Measurements from ENCODE around the gene TMEM72.

Gene TMEM72

DNA sequence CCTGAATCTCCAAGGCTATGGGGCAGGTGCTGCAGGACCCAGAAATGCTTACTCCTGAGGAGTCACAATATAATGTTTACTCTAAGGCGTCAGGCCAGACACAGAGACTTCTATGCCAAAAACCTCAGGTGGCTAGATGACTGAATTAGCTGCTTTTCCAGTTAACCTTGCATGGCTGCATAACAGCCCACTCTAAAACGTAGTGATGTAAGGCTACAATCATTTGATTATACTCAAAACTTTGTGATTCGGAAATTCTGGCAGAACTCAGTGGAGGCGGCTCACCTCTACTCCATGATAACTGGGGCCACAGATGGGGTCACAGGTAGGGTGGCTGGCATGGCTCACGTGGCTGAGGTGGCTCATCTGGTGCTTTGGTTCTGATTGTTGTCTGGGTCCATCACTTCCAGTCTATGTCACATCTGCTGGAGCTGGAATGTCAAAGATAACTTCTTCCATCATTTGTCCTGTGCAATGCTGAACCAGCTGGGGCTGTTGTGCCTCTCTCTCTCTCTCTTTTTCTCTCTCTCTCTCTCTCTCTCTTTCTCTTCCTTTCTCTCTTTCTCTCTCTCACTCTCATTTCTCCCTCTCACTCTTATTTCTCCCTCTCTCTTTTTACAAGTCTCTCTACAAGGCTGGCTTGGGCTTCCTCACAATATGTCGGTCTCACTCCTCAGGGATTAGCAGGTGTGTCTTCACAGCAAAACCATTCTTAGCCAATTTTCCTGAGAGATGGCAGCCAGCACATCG, 11.8 kb downstream of the TMEM72 start:
- Mint-ChIP-seq H3K27me3 (no peaks in the 10 kb centered on the region), H3K4me1 (no peaks in the 10 kb centered on the region), H3K27ac (no peak overlapping the region), H3K9me3 (no peaks in the 10 kb centered on the region), H3K36me3 (no peaks in the 10 kb centered on the region), H3K4me3 (no peak overlapping the region)

- no peak overlapping the region for H3K4me3 Mint-ChIP-seq
- H3K4me1 Mint-ChIP-seq: no peaks in the 10 kb centered on the region
- H3K9me3 Mint-ChIP-seq: no peaks in the 10 kb centered on the region
- H3K27ac Mint-ChIP-seq: no peak overlapping the region
- H3K27me3 Mint-ChIP-seq: no peaks in the 10 kb centered on the region
- no peaks in the 10 kb centered on the region for H3K36me3 Mint-ChIP-seq
Observed at GRCh38 chr10:44923611-44924010, 12.5 kb downstream of the TMEM72 start.

GRCh38 chr10:44924261-44925040, 13.3 kb downstream of the TMEM72 start:
- no peaks in the 10 kb centered on the region for H3K27me3 Mint-ChIP-seq
- H3K4me3 Mint-ChIP-seq: no peak overlapping the region
- no peaks in the 10 kb centered on the region for H3K36me3 Mint-ChIP-seq
- no peaks in the 10 kb centered on the region for H3K9me3 Mint-ChIP-seq
- no peaks in the 10 kb centered on the region for H3K4me1 Mint-ChIP-seq
- H3K27ac Mint-ChIP-seq: no peak overlapping the region

- no peaks in the 10 kb centered on the region for H3K36me3 Mint-ChIP-seq
- no peaks in the 10 kb centered on the region for H3K4me1 Mint-ChIP-seq
- H3K4me3 Mint-ChIP-seq: no peak overlapping the region
- H3K9me3 Mint-ChIP-seq: no peaks in the 10 kb centered on the region
- H3K27ac Mint-ChIP-seq: no peak overlapping the region
- no peaks in the 10 kb centered on the region for H3K27me3 Mint-ChIP-seq
Observed at GRCh38 chr10:44925224-44925623, 14.1 kb downstream of the TMEM72 start.

GRCh38 chr10:44925811-44926750, 14.9 kb downstream of the TMEM72 start:
- H3K36me3 Mint-ChIP-seq: no peaks in the 10 kb centered on the region
- H3K9me3 Mint-ChIP-seq: no peaks in the 10 kb centered on the region
- H3K4me3 Mint-ChIP-seq: no peak overlapping the region
- H3K4me1 Mint-ChIP-seq: no peaks in the 10 kb centered on the region
- H3K27ac Mint-ChIP-seq: no peak overlapping the region
- no peaks in the 10 kb centered on the region for H3K27me3 Mint-ChIP-seq

- no peaks in the 10 kb centered on the region for H3K27me3 Mint-ChIP-seq
Observed at GRCh38 chr10:44926751-44927351, 15.7 kb downstream of the TMEM72 start.

GRCh38 chr10:44927352-44927751, 16.2 kb downstream of the TMEM72 start:
- Mint-ChIP-seq H3K27ac (no peak overlapping the region), H3K9me3 (no peaks in the 10 kb centered on the region), H3K4me3 (no peak overlapping the region), H3K27me3 (no peaks in the 10 kb centered on the region), H3K4me1 (no peaks in the 10 kb centered on the region), H3K36me3 (no peaks in the 10 kb centered on the region)

More at GRCh38 chr10:44926751-44927351, 15.7 kb downstream of the TMEM72 start:
- H3K4me3 Mint-ChIP-seq: no peak overlapping the region
- H3K9me3 Mint-ChIP-seq: no peaks in the 10 kb centered on the region
- H3K36me3 Mint-ChIP-seq: no peaks in the 10 kb centered on the region
- H3K4me1 Mint-ChIP-seq: no peaks in the 10 kb centered on the region
- H3K27ac Mint-ChIP-seq: no peak overlapping the region

DNA sequence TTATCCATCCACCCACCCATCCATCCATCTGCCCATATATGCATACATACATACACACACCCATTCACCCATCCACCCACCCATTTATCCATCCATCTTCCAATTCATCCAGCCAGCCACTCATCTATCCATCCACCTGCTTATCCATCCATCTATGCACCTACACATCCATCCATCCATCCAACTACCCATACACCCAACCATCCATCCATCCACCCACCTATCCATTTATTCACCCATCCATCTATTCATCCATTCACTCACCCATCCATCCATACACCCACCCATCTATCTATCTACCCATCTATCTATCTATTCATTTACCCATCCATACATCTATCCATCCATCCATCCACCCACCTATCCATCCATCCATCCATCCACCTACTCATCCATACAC, 17.3 kb downstream of the TMEM72 start:
- no peaks in the 10 kb centered on the region for H3K36me3 Mint-ChIP-seq
- no peak overlapping the region for H3K4me3 Mint-ChIP-seq
- H3K9me3 Mint-ChIP-seq: no peaks in the 10 kb centered on the region
- H3K27me3 Mint-ChIP-seq: no peaks in the 10 kb centered on the region
- H3K27ac Mint-ChIP-seq: no peak overlapping the region
- H3K4me1 Mint-ChIP-seq: no peaks in the 10 kb centered on the region

- no peaks in the 10 kb centered on the region for H3K4me1 Mint-ChIP-seq
- no peaks in the 10 kb centered on the region for H3K27me3 Mint-ChIP-seq
- no peaks in the 10 kb centered on the region for H3K9me3 Mint-ChIP-seq
- no peaks in the 10 kb centered on the region for H3K36me3 Mint-ChIP-seq
- H3K4me3 Mint-ChIP-seq: no peak overlapping the region
- H3K27ac Mint-ChIP-seq: no peak overlapping the region
Observed at GRCh38 chr10:44929356-44930255, 18.5 kb downstream of the TMEM72 start.

DNA sequence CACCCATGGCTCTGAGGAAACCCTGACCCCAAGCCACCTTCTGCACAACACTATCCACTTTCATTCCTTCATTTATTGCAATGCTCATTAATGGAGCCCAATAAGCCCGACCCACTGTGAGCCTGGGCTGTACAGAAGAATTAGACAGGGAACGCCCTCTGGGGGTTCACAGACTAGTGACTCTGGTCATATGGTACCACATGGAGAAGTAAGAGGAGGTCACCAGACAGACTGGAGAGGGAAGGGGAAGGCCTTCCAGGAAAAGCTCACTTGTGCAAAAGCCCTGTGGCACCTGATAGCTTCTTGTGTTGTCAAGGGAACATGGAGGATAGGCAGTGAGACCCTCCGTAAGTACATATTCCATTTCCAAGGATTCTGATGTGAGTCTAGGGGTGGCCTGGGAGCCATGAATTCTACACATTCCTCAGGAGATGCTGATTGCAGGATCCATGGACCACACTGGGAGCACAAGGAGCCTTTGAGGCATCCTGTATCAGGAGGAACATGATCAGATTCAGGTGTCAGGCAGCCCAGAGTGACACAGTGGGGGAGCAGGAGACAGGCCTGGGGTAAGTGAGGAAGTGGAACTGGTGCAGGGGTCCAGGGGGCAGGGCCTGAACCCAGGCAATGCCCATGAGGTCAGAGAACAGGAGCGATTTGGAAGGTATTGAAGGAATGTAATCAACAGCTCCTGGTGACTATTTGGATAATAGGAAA, 19.9 kb downstream of the TMEM72 start:
- H3K27ac Mint-ChIP-seq: no peak overlapping the region
- no peaks in the 10 kb centered on the region for H3K4me1 Mint-ChIP-seq
- no peaks in the 10 kb centered on the region for H3K36me3 Mint-ChIP-seq
- no peaks in the 10 kb centered on the region for H3K27me3 Mint-ChIP-seq
- no peak overlapping the region for H3K4me3 Mint-ChIP-seq
- H3K9me3 Mint-ChIP-seq: no peaks in the 10 kb centered on the region

GRCh38 chr10:44931621-44932516, 20.7 kb downstream of the TMEM72 start:
- Mint-ChIP-seq H3K9me3 (no peaks in the 10 kb centered on the region), H3K4me3 (no peak overlapping the region), H3K4me1 (no peaks in the 10 kb centered on the region), H3K27ac (no peak overlapping the region), H3K36me3 (no peaks in the 10 kb centered on the region), H3K27me3 (no peaks in the 10 kb centered on the region)

DNA sequence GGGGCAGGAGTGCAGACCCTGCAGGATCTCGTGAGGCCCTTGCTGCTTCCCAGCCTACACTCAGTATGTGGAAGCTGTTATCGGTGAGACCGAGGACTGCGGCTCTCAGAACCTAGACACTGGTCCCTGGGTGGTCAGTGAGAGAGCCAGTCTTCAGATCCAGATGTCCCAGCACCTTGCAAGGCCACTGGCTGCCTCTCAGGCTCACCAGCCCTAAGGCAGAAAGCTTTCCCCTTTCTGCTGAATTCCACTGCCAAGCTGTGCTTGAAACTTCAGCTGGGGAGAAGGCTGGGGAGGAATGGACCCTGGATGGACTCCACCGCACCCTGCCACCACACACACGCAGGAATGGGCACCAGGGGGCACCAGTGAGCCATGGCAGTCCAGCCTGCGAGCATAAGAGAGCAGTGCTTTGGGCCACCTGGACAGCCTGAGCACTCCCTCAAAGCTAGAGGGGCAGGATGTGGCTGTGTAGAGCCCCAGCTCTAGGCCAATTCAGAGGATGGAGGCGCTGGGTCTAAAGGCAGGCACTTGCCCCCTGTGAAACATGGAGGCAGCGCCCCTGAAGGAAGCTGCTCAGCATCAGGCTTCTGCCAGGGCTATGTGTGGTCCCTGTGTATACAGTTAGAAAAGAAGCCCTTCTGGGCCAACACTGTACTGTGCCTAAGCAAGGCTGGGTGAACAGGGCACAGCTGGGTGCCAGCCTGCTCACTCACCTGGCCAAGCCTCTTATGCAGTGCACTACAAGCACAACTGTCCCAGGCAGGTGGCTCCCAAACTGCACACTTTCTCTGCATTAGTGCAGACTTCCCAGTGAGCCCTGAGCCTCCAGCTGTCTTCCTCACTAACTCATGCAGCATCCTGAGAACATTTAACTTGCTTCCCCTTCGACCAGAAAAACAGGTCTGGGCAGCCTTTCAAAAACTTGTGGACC, 21.6 kb downstream of the TMEM72 start:
- H3K9me3 Mint-ChIP-seq: no peaks in the 10 kb centered on the region
- no peaks in the 10 kb centered on the region for H3K4me1 Mint-ChIP-seq
- H3K36me3 Mint-ChIP-seq: no peaks in the 10 kb centered on the region
- no peak overlapping the region for H3K4me3 Mint-ChIP-seq
- H3K27ac Mint-ChIP-seq: no peak overlapping the region
- H3K27me3 Mint-ChIP-seq: no peaks in the 10 kb centered on the region
